ENCODE data around the gene LRRC7.

LRRC7 gene

DNA sequence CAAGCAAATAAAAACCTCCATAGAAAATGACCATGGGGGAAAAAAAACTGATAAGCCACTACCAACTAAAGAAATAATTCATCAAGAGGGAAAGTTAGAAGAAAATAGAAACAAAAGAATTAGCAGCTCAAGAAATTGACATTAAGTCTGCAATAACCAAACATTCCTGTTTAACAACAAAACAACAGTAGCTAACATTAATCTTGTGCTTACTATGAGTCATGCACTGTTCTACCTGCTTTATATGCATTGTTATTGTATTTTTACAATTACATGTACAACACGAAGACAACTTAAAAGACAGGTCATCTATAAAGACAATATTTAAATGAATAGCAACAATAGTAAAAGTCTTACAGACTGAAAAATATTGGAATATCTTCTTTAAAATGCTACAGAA, 34.4 kb upstream of the LRRC7 start:
- no peak overlapping the region for H3K23ac ChIP-seq (ENCODE audit: low read depth, low read length, poor library complexity)
- H3K27me3 ChIP-seq (ENCODE audit: control insufficient read depth in 3 of 3, insufficient read depth in 3 of 3, low read depth in 1 of 3, low read length in 3 of 3): no peaks in the 10 kb centered on the region
- no CpG with 5 or more reads among the region's 1 CpG for WGBS, 2 donors (ENCODE audit: extremely low coverage in 2 of 2, insufficient read length in 2 of 2, insufficient replicate concordance in 1 of 2)
- no peak overlapping the region for H2BK15ac ChIP-seq (ENCODE audit: low read length)
- no peak overlapping the region for H3K14ac ChIP-seq (ENCODE audit: low read length)
- no peak overlapping the region for H3K9ac ChIP-seq (ENCODE audit: low read depth, low read length, poor library complexity)
- no peak overlapping the region for H4K8ac ChIP-seq (ENCODE audit: low read depth, low read length)
- no peak overlapping the region for H4K91ac ChIP-seq (ENCODE audit: low read depth, low read length, poor library complexity)
- H3K79me1 ChIP-seq (ENCODE audit: low read depth, low read length): no peaks in the 10 kb centered on the region
- no peak overlapping the region for H2BK5ac ChIP-seq (ENCODE audit: low read length)
- no peaks in the 10 kb centered on the region for H3K9me3 ChIP-seq (replicated peaks in 1 of 2; ENCODE audit: control insufficient read depth in 2 of 2, insufficient read depth in 1 of 2, low read depth in 1 of 2, low read length in 2 of 2)
- H2BK120ac ChIP-seq (ENCODE audit: low read depth, low read length): no peak overlapping the region
- no peak overlapping the region for H3K4me3 ChIP-seq (ENCODE audit: low read length in 2 of 2)
- H3K27ac ChIP-seq (replicated peaks; ENCODE audit: low read length): no peak overlapping the region
- H2AK5ac ChIP-seq (ENCODE audit: low read depth, low read length): no peak overlapping the region
- DNase-seq (ENCODE audit: low spot score): no peak
- no peak overlapping the region for H3K18ac ChIP-seq (ENCODE audit: low read length)
- H2BK12ac ChIP-seq (ENCODE audit: low read length): no peak overlapping the region
- H3K36me3 ChIP-seq (replicated peaks in 1 of 2; ENCODE audit: control insufficient read depth in 2 of 2, insufficient read depth in 2 of 2, low read length in 2 of 2): no peaks in the 10 kb centered on the region
- no peak overlapping the region for H2AFZ ChIP-seq (ENCODE audit: low read length)
- H3K4ac ChIP-seq (ENCODE audit: low read length): no peak overlapping the region
- H3K4me1 ChIP-seq (ENCODE audit: control insufficient read depth in 2 of 2, insufficient read depth in 1 of 2, low read depth in 1 of 2, low read length in 2 of 2): peaks cover 0 to 2% of the 10 kb centered on the region in 2 donors
- no peak overlapping the region for H3K4me2 ChIP-seq (ENCODE audit: insufficient read depth, low read length, poor library complexity, severe bottlenecking)

DNA sequence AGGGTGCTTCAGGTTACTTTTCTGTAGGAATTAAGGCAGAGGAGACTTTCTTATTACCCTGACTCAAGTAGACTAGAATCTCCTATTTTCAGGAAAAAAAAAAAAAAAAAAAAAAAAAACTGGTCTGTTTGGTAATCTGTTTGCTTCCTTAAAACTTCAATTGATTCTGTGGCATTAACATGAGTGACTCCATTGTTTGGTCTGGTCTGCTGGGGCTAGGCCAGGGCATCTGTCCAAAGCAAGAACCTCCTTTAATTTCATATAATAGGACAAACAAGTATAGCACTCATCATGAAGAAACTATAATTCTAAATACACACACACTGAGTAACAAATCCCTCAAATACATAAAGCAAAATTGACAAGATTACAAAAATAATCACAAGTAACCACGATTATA, 32.9 kb upstream of the LRRC7 start:
- Histone ChIP-seq H3K14ac (ENCODE audit: low read length) (no peak overlapping the region), H4K91ac (ENCODE audit: low read depth, low read length, poor library complexity) (no peak overlapping the region), H2BK12ac (ENCODE audit: low read length) (no peak overlapping the region), H2AK5ac (ENCODE audit: low read depth, low read length) (no peak overlapping the region), H2BK5ac (ENCODE audit: low read length) (no peak overlapping the region), H3K4ac (ENCODE audit: low read length) (no peak overlapping the region), H2AFZ (ENCODE audit: low read length) (no peak overlapping the region), H4K8ac (ENCODE audit: low read depth, low read length) (no peak overlapping the region), H3K79me1 (ENCODE audit: low read depth, low read length) (no peaks in the 10 kb centered on the region), H3K9me3 (replicated peaks in 1 of 2; ENCODE audit: control insufficient read depth in 2 of 2, insufficient read depth in 1 of 2, low read depth in 1 of 2, low read length in 2 of 2) (no peaks in the 10 kb centered on the region), H3K18ac (ENCODE audit: low read length) (no peak overlapping the region), H3K27ac (replicated peaks; ENCODE audit: low read length) (no peak overlapping the region), H2BK15ac (ENCODE audit: low read length) (no peak overlapping the region), H3K36me3 (replicated peaks in 1 of 2; ENCODE audit: control insufficient read depth in 2 of 2, insufficient read depth in 2 of 2, low read length in 2 of 2) (no peaks in the 10 kb centered on the region), H3K4me3 (ENCODE audit: low read length in 2 of 2) (no peak overlapping the region), H3K27me3 (ENCODE audit: control insufficient read depth in 3 of 3, insufficient read depth in 3 of 3, low read depth in 1 of 3, low read length in 3 of 3) (peaks cover 0 to 2% (median 0%) of the 10 kb centered on the region in 3 experiments), H3K9ac (ENCODE audit: low read depth, low read length, poor library complexity) (no peak overlapping the region), H2BK120ac (ENCODE audit: low read depth, low read length) (no peak overlapping the region), H3K23ac (ENCODE audit: low read depth, low read length, poor library complexity) (no peak overlapping the region), H3K4me1 (ENCODE audit: control insufficient read depth in 2 of 2, insufficient read depth in 1 of 2, low read depth in 1 of 2, low read length in 2 of 2) (peaks cover 0 to 2% of the 10 kb centered on the region in 2 donors), H3K4me2 (ENCODE audit: insufficient read depth, low read length, poor library complexity, severe bottlenecking) (no peak overlapping the region)
- no peak for DNase-seq (ENCODE audit: low spot score)
- no CpG with 5 or more reads among the region's 1 CpG for WGBS, 2 donors (ENCODE audit: extremely low coverage in 2 of 2, insufficient read length in 2 of 2, insufficient replicate concordance in 1 of 2)

GRCh38 chr1:69535490-69535889, 32.2 kb upstream of the LRRC7 start:
- no CpG with 5 or more reads among the region's 3 CpGs for WGBS, 2 donors (ENCODE audit: extremely low coverage in 2 of 2, insufficient read length in 2 of 2, insufficient replicate concordance in 1 of 2)
- H3K18ac ChIP-seq (ENCODE audit: low read length): no peak overlapping the region
- no peak overlapping the region for H2BK5ac ChIP-seq (ENCODE audit: low read length)
- H4K91ac ChIP-seq (ENCODE audit: low read depth, low read length, poor library complexity): no peak overlapping the region
- H3K9ac ChIP-seq (ENCODE audit: low read depth, low read length, poor library complexity): no peak overlapping the region
- no peaks in the 10 kb centered on the region for H3K36me3 ChIP-seq (replicated peaks in 1 of 2; ENCODE audit: control insufficient read depth in 2 of 2, insufficient read depth in 2 of 2, low read length in 2 of 2)
- H3K4me2 ChIP-seq (ENCODE audit: insufficient read depth, low read length, poor library complexity, severe bottlenecking): no peak overlapping the region
- H2BK120ac ChIP-seq (ENCODE audit: low read depth, low read length): no peak overlapping the region
- H2BK12ac ChIP-seq (ENCODE audit: low read length): no peak overlapping the region
- H2AK5ac ChIP-seq (ENCODE audit: low read depth, low read length): no peak overlapping the region
- H2AFZ ChIP-seq (ENCODE audit: low read length): no peak overlapping the region
- no peaks in the 10 kb centered on the region for H3K9me3 ChIP-seq (replicated peaks in 1 of 2; ENCODE audit: control insufficient read depth in 2 of 2, insufficient read depth in 1 of 2, low read depth in 1 of 2, low read length in 2 of 2)
- no peak overlapping the region for H3K27ac ChIP-seq (replicated peaks; ENCODE audit: low read length)
- peaks cover 0 to 2% (median 0%) of the 10 kb centered on the region in 3 experiments for H3K27me3 ChIP-seq (ENCODE audit: control insufficient read depth in 3 of 3, insufficient read depth in 3 of 3, low read depth in 1 of 3, low read length in 3 of 3)
- H3K23ac ChIP-seq (ENCODE audit: low read depth, low read length, poor library complexity): no peak overlapping the region
- H4K8ac ChIP-seq (ENCODE audit: low read depth, low read length): no peak overlapping the region
- peaks cover 0 to 2% of the 10 kb centered on the region in 2 donors for H3K4me1 ChIP-seq (ENCODE audit: control insufficient read depth in 2 of 2, insufficient read depth in 1 of 2, low read depth in 1 of 2, low read length in 2 of 2)
- H3K14ac ChIP-seq (ENCODE audit: low read length): no peak overlapping the region
- H3K4me3 ChIP-seq (ENCODE audit: low read length in 2 of 2): no peak overlapping the region
- no peak overlapping the region for H3K4ac ChIP-seq (ENCODE audit: low read length)
- H2BK15ac ChIP-seq (ENCODE audit: low read length): no peak overlapping the region
- H3K79me1 ChIP-seq (ENCODE audit: low read depth, low read length): no peaks in the 10 kb centered on the region
- DNase-seq (ENCODE audit: low spot score): no peak

DNA sequence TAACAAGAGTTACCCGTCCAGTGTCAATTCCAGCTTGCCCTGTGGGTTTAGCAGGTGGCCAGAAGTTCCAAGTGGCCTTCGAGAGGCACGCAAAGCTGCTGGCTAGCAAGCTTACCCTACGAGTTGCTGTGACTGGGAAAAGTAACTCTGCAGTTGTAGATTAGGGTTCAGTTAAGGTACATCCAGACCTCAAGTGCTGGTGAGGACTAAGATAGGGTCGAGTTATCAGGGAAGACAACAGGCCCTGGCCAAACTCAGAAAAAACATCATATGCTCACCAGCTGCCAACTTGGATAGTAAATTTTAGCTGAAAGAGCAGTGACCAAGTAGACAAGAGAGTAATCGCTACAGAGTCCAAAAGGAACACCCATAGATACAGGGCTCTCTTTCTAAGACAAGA, 27.7 kb upstream of the LRRC7 start:
- no peak overlapping the region for H3K4me3 ChIP-seq (ENCODE audit: low read length in 2 of 2)
- no peak overlapping the region for H2AFZ ChIP-seq (ENCODE audit: low read length)
- H3K36me3 ChIP-seq (replicated peaks in 1 of 2; ENCODE audit: control insufficient read depth in 2 of 2, insufficient read depth in 2 of 2, low read length in 2 of 2): no peaks in the 10 kb centered on the region
- no peak overlapping the region for H2BK15ac ChIP-seq (ENCODE audit: low read length)
- no CpG with 5 or more reads among the region's 6 CpGs for WGBS, 2 donors (ENCODE audit: extremely low coverage in 2 of 2, insufficient read length in 2 of 2, insufficient replicate concordance in 1 of 2)
- H3K18ac ChIP-seq (ENCODE audit: low read length): no peak overlapping the region
- no peak for DNase-seq (ENCODE audit: low spot score)
- H3K4me1 ChIP-seq (ENCODE audit: control insufficient read depth in 2 of 2, insufficient read depth in 1 of 2, low read depth in 1 of 2, low read length in 2 of 2): peaks cover 0 to 2% of the 10 kb centered on the region in 2 donors
- H3K14ac ChIP-seq (ENCODE audit: low read length): no peak overlapping the region
- H2BK5ac ChIP-seq (ENCODE audit: low read length): no peak overlapping the region
- H3K23ac ChIP-seq (ENCODE audit: low read depth, low read length, poor library complexity): no peak overlapping the region
- H4K8ac ChIP-seq (ENCODE audit: low read depth, low read length): no peak overlapping the region
- no peak overlapping the region for H4K91ac ChIP-seq (ENCODE audit: low read depth, low read length, poor library complexity)
- no peak overlapping the region for H3K4ac ChIP-seq (ENCODE audit: low read length)
- no peaks in the 10 kb centered on the region for H3K9me3 ChIP-seq (replicated peaks in 1 of 2; ENCODE audit: control insufficient read depth in 2 of 2, insufficient read depth in 1 of 2, low read depth in 1 of 2, low read length in 2 of 2)
- H2BK120ac ChIP-seq (ENCODE audit: low read depth, low read length): no peak overlapping the region
- no peak overlapping the region for H2BK12ac ChIP-seq (ENCODE audit: low read length)
- H3K4me2 ChIP-seq (ENCODE audit: insufficient read depth, low read length, poor library complexity, severe bottlenecking): no peak overlapping the region
- no peak overlapping the region for H2AK5ac ChIP-seq (ENCODE audit: low read depth, low read length)
- peaks cover 0 to 2% (median 0%) of the 10 kb centered on the region in 3 experiments for H3K27me3 ChIP-seq (ENCODE audit: control insufficient read depth in 3 of 3, insufficient read depth in 3 of 3, low read depth in 1 of 3, low read length in 3 of 3)
- no peaks in the 10 kb centered on the region for H3K79me1 ChIP-seq (ENCODE audit: low read depth, low read length)
- no peak overlapping the region for H3K9ac ChIP-seq (ENCODE audit: low read depth, low read length, poor library complexity)
- no peak overlapping the region for H3K27ac ChIP-seq (replicated peaks; ENCODE audit: low read length)

All from neuronal stem cell (in vitro differentiated cells).